Astrocyte (in vitro differentiated cells and primary cell): Measurements from ENCODE around the gene MYZAP.

ENCODE experiments used
- CTCF ChIP-seq: IDR thresholded peaks from 2 replicates; pipeline ENCODE4 v1.5.1; 2011; ENCODE audit warnings: low read depth, mild to moderate bottlenecking, inconsistent platforms, low read length, moderate library complexity; ENCODE audit not compliant: insufficient read depth
- EZH2 ChIP-seq: IDR thresholded peaks from 2 replicates; pipeline ENCODE4 v1.6.1; 2012; ENCODE audit warnings: mild to moderate bottlenecking, low read length, inconsistent platforms; ENCODE audit not compliant: insufficient read depth

- TF ChIP-seq CTCF: no peak
- TF ChIP-seq EZH2: no peak
Measured at GRCh38 chr15:57637846-57638245, 46.1 kb downstream of the MYZAP start.
